GM21515 (cell line): Measurements from ENCODE around the gene KRTAP19-5.
"Not testable (repeated sequence)": the region's sequence is repeated elsewhere in the genome, so short reads cannot be mapped to it uniquely, and the experiment has no call there.

Experiments
- ATAC-seq: cut with Tn5 transposase; IDR thresholded peaks from one replicate; pipeline ENCODE4 v1.9.1; 2021; ENCODE audit not compliant: unreplicated experiment

Gene KRTAP19-5

GRCh38 chr21:30502041-30502440 is at the start of gene KRTAP19-5:
Gene KRTAP19-5 (minus strand): TSS chr21:30502141. CDS start chr21:30502090, 51 bp downstream.
- ATAC-seq, result no peak

GRCh38 chr21:30541764-30542163 is 39.8 kb upstream of the KRTAP19-5 start, which contains the start of gene KRTAP19-6:
Gene KRTAP19-6 (minus strand): TSS chr21:30541864. CDS start chr21:30541833, 31 bp downstream.
- no peak for ATAC-seq

DNA sequence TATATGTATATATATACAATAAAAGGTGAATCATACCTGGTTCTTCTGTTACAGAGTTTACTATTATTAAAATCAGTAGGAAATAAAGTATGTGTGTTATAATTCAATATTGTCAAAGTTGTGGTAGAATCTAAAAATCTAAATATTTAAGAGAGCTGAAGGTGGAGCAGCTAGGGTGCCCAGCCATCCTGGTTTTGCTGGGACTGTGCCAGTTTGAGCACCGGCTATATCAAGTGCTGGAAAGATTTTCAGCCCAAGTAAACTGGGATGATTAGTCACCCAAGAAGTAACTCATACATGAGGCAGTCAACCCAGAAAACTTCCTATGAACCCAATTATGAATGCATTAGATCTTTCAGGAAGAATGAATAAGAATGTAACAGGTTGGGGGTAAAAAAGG is 16.9 kb upstream of the KRTAP19-5 start:
- ATAC-seq, result no peak

DNA sequence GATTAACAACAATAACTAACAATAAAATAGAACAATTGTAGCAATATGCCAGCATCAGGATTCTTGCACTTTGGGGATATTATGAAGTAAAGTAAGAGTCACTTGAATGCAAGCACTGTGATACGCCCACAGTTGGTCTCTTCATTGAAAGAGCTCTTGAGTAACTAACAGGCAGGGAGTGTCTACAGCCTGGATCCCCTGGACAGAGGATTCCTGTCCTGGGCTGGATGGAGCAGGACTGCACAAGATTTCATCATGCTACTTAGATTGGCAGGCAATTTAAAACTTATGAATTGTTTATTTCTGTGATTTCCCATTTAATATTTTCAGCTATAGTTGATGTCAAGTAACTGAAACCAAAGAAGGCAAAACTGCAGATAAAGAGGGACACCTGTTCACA is 13.7 kb upstream of the KRTAP19-5 start:
- ATAC-seq, result no peak

DNA sequence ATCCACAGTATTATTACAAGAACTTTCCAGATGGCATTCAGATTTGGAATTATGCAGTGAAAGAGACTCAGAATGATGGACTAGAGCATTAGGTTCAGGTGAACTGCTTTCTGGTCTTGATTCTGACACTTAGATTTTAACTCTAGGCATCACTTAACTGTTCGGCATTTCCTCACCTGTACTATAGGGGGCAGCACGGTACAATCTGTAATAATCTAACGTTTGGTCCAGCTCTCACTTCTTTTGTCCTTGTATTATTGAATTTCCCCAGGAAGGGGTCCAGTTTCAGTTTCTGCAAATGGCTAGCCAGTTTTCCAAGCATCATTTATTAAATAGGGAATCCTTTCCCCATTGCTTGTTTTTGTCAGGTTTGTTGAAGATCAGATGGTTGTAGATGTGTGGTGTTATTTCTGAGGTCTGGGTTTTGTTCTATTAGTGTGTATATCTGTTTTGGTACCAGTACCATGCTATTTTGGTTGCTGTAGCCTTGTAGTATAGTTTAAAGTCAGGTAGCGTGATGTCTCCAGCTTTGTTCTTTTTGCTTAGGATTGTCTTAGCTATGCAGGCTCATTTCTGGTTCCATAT is 3.8 kb upstream of the KRTAP19-5 start:
- not testable (repeated sequence) for ATAC-seq

GRCh38 chr21:30497065-30497464 is 4.9 kb downstream of the KRTAP19-5 start, which contains the start of gene KRTAP19-4:
Gene KRTAP19-4 (minus strand): TSS chr21:30497165. CDS start chr21:30497110, 55 bp downstream.
- no peak for ATAC-seq

DNA sequence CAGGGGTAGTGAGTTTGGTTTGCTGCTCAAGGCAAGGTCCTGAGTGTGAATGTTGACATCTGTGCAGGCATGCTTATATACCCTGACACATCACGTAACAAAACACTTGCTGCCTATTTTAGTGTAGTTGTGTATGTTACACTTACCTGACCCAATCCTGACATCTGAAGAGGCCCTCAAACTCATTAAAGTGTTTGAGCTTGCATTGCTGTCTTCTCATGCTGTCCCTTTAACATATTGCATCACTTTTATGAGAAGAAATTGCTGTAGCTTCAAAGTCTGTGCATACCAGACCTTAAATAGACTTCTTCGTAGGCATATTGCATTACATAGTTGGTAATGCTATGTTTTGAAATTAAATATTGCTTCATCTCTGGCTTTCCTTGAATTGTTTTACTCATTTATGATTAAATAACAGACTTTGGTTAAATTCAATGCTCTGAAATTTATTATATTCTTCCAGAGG is 9.9 kb downstream of the KRTAP19-5 start, which contains the start of gene KRTAP19-3:
Gene KRTAP19-3 (minus strand): TSS at position 51 of the 466 bp plus-strand sequence. CDS start 56 bp downstream, outside the sequence.
- ATAC-seq, result no peak

DNA sequence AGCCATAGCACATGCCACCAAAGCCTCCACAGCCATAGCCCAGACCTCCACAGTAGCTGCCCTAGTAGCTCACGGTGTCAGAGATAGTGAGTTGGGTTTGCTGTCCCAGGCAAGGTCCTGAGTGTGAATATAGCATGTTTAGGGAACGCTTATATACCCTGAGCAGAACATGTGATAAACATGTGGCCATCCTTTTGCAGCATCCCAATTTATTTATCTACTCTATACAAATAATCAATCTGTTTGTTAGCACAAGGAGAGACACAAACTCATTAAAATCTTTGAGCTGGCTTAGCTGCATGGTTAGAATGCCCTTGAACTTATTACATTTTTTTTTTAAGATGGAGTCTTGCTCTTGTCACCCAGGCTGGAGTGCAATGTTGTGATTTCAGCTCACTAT is 14.6 kb downstream of the KRTAP19-5 start, which contains the start of gene KRTAP19-2:
Gene KRTAP19-2 (minus strand): TSS at position 101 of the 400 bp plus-strand sequence. CDS start 88 bp downstream, at position 13.
- ATAC-seq, result no peak

DNA sequence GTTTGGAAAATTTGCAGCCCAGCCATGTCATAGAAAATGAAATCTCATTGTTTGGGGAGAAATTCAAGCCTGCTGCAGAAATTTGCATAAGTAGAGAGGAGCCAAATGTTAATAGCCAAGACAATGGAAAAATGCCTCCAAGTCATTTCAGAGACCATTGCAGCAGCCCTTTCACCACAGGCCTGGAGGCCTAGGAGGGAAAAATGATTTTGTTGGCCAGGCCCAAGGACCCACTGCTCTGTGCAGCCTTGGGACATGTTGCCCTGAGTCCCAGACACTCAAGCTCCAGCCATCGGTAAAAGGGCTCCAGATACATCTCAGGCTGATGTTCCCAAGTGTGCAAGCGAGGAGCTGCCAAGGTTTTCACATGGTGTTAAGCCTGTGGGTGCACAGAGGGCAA is 15.8 kb downstream of the KRTAP19-5 start:
- ATAC-seq, result no peak

- no peak for ATAC-seq
Observed at GRCh38 chr21:30482130-30482529, 19.8 kb downstream of the KRTAP19-5 start.

DNA sequence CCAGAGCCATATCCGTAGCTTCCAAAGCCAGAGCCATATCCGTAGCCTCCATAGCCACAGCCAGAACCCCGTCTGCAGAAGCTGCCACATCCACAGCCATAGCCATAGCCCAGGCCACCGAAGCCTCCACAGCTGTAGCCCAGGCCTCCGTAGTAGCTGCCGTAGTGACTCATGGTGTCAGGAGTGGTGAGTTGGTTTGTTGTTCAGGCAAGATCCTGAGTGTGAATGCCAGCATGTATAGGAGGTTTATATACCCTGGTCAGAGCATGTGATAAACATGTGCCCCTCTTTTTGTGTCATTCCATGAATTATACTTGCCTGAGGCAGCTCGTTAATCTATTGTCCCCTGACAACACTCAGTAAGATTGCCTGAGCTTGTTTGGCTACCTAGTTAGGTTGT is 21.8 kb downstream of the KRTAP19-5 start, which contains the start of gene KRTAP19-1:
Gene KRTAP19-1 (minus strand): TSS at position 223 of the 400 bp plus-strand sequence. CDS start 50 bp downstream, at position 173.
- ATAC-seq, result no peak

DNA sequence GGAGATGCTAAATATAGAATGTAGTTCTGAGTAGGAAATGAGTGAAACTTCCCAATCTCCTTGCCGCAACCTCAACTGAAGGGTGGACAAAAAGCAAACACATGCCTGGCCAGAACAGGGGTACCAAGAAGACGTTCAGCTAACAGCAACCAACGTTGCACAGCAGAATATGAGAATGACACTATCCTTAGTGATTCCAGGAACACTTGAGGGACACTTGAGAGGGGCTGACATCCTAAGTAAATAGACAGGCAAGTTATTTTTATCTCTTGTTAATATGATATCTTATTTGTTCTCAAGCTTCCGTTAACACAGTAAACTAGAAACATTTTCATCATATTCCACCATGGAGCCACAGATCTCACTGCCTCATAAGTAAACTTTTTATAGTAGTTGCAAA is 22.7 kb downstream of the KRTAP19-5 start:
- no peak for ATAC-seq

GRCh38 chr21:30478004-30478403 is 23.9 kb downstream of the KRTAP19-5 start:
- ATAC-seq, result no peak

- ATAC-seq, result no peak
Observed at GRCh38 chr21:30468900-30469714, 32.8 kb downstream of the KRTAP19-5 start.

- ATAC-seq, result no peak
Observed at GRCh38 chr21:30463713-30464112, 38.2 kb downstream of the KRTAP19-5 start.
